ENCODE results near the gene TYW5.

GRCh38 chr2:199994371-199994770, 39.1 kb upstream of the TYW5 start:
- TF ChIP-seq EZH2 (IDR thresholded peaks at IDR 0.05; ENCODE audit: low read length) (no peak), CTCF (optimal IDR thresholded peaks at IDR 0.05 in 1 of 3, IDR thresholded peaks at IDR 0.05 in 1 of 3, conservative IDR thresholded peaks at IDR 0.05 in 1 of 3; ENCODE audit: extremely low read depth in 1 of 3, insufficient read depth in 2 of 3, low read length in 3 of 3) (no peak)

Data from keratinocyte (primary cell).